GM18519 (cell line): ENCODE results near the gene E2F1.

ENCODE experiments used
- ATAC-seq: cut with Tn5 transposase; IDR thresholded peaks from one replicate; pipeline ENCODE4 v1.9.1; 2021; ENCODE audit warnings: mild to moderate bottlenecking, moderate library complexity; ENCODE audit not compliant: unreplicated experiment, low FRiP score

E2F1 gene

GRCh38 chr20:33673114-33673409, 13.1 kb downstream of the E2F1 start:
- ATAC-seq = no peak

GRCh38 chr20:33672426-33673113, 13.6 kb downstream of the E2F1 start:
- ATAC-seq = no peak

GRCh38 chr20:33671573-33672288, 14.5 kb downstream of the E2F1 start:
- no peak for ATAC-seq

- ATAC-seq = no peak
These were observed 15.3 kb downstream of the E2F1 start for GRCh38 chr20:33670715-33671499.

- ATAC-seq = no peak
These were observed 16.1 kb downstream of the E2F1 start for GRCh38 chr20:33669873-33670640.

GRCh38 chr20:33669224-33669623, 17.0 kb downstream of the E2F1 start:
- no peak for ATAC-seq

GRCh38 chr20:33668466-33669155, 17.6 kb downstream of the E2F1 start:
- ATAC-seq = no peak

- peak; percentile 28 for ATAC-seq
These were observed 18.3 kb downstream of the E2F1 start for GRCh38 chr20:33667676-33668465.

- ATAC-seq = peak; percentile 7
These were observed 18.9 kb downstream of the E2F1 start for GRCh38 chr20:33667245-33667675.

- ATAC-seq = peak; percentile 53
These were observed 19.6 kb downstream of the E2F1 start, which contains the start of gene ACTL10 for GRCh38 chr20:33666293-33667244. Gene ACTL10 (plus strand): TSS chr20:33666943. CDS start chr20:33667498, 555 bp downstream.

GRCh38 chr20:33664762-33665144, 21.4 kb downstream of the E2F1 start:
- ATAC-seq = no peak

- ATAC-seq = no peak
These were observed 22.0 kb downstream of the E2F1 start for GRCh38 chr20:33664085-33664761.

GRCh38 chr20:33663161-33664084, 22.8 kb downstream of the E2F1 start:
- ATAC-seq = no peak

- ATAC-seq = no peak
These were observed 24.0 kb downstream of the E2F1 start, which contains the start of gene C20orf144 for GRCh38 chr20:33662172-33662571. Gene C20orf144 (plus strand): TSS chr20:33662327. CDS start chr20:33662346, 19 bp downstream.

- ATAC-seq = no peak
These were observed 25.5 kb downstream of the E2F1 start for GRCh38 chr20:33660685-33661058.

- ATAC-seq = no peak
These were observed 26.0 kb downstream of the E2F1 start for GRCh38 chr20:33660035-33660684.
